SK-N-SH (cell line): ENCODE data around the gene UBTD2. TPM values are rescaled to one million over a fixed set of nuclear protein-coding genes. Genes with fewer than 3 reads are reported as not detected.
"Not testable (repeated sequence)": the region's sequence is repeated elsewhere in the genome, so short reads cannot be mapped to it uniquely, and the experiment has no call there.

Source experiments
- CTCF ChIA-PET: fragments of 300-600, 350-600 bp; formaldehyde crosslinking; extraction: SDS; loops from one replicate; lab custom pipeline; 2021; lab: Yijun Ruan, JAX
- POLR2A ChIA-PET: fragments of 350-600 bp; sonication (Branson Sonifier 250); formaldehyde crosslinking; extraction: SDS; loops from one replicate; lab custom pipeline; 2020; ENCODE audit warnings: antibody characterized with exemption, inconsistent platforms; lab: Yijun Ruan, JAX
- DNase-seq: peaks from one replicate; pipeline ENCODE4 v3.0.0; 2012
- H2AFZ ChIP-seq: fragments of 200-600 bp; sonication (generic); 2 replicates; pipeline ENCODE4 v1.8.1; 2016; ENCODE audit warnings: antibody characterized with exemption, mild to moderate bottlenecking, low read depth
- H3F3A ChIP-seq: fragments of 200-600 bp; sonication (generic); replicated peaks from 2 replicates; pipeline ENCODE3; 2016; ENCODE audit warnings: antibody characterized with exemption, mild to moderate bottlenecking; ENCODE audit not compliant: insufficient read depth
- H3K27ac ChIP-seq, 2 experiments: fragments of 200-500 bp in 1 of 2; fragments of 200-600 bp in 1 of 2; sonication (Bioruptor generic) in 1 of 2; sonication (generic), shearing (Covaris generic) in 1 of 2; 2 replicates each; pipeline versions ENCODE4 v1.5.1 to v1.6.1; 2014 to 2016; ENCODE audit warnings: low read depth in 2 of 2, inconsistent platforms in 1 of 2, low read length in 1 of 2, mild to moderate bottlenecking in 1 of 2, mixed read lengths in 1 of 2
- H3K27me3 ChIP-seq: fragments of 200-600 bp; sonication (generic), shearing (Covaris generic); 2 replicates; pipeline ENCODE4 v1.6.1; 2016; ENCODE audit warnings: mixed run types; ENCODE audit not compliant: insufficient read depth
- H3K36me3 ChIP-seq, 2 experiments: fragments of 200-500 bp in 1 of 2; fragments of 200-600 bp in 1 of 2; sonication (Bioruptor generic) in 1 of 2; sonication (generic) in 1 of 2; replicated peaks in 1 of 2; 2 replicates each; pipeline versions ENCODE3 to v1.5.1; 2014 to 2016; ENCODE audit warnings: low read length in 1 of 2, mild to moderate bottlenecking in 1 of 2; ENCODE audit not compliant: insufficient read depth in 2 of 2, control insufficient read depth in 1 of 2
- H3K4me1 ChIP-seq, 2 experiments: fragments of 200-500 bp in 1 of 2; fragments of 200-600 bp in 1 of 2; sonication (Bioruptor generic) in 1 of 2; sonication (generic), shearing (Covaris generic) in 1 of 2; 2 replicates each; pipeline versions ENCODE4 v1.5.1 to v1.6.1; 2014 to 2016; ENCODE audit warnings: low read depth in 1 of 2, low read length in 1 of 2, mixed run types in 1 of 2; ENCODE audit not compliant: insufficient read depth in 2 of 2, control insufficient read depth in 1 of 2
- H3K4me2 ChIP-seq: fragments of 200-600 bp; sonication (generic), shearing (Covaris generic); 2 replicates; pipeline ENCODE4 v1.6.1; 2017; ENCODE audit warnings: mixed run types
- H3K4me3 ChIP-seq, 2 experiments: fragments of 200-500 bp in 1 of 2; fragments of 200-600 bp in 1 of 2; sonication (Bioruptor generic) in 1 of 2; sonication (generic), shearing (Covaris generic) in 1 of 2; 2 replicates each; pipeline versions ENCODE4 v1.5.1 to v1.8.1; 2014 to 2016; ENCODE audit warnings: low read depth in 2 of 2, inconsistent platforms in 1 of 2, low read length in 1 of 2, mild to moderate bottlenecking in 1 of 2, mixed read lengths in 1 of 2, moderate library complexity in 1 of 2
- H3K79me2 ChIP-seq: fragments of 200-600 bp; sonication (generic); 2 replicates; pipeline ENCODE4 v1.8.1; 2017; ENCODE audit warnings: mild to moderate bottlenecking; ENCODE audit not compliant: insufficient read depth
- H3K9ac ChIP-seq: fragments of 200-600 bp; sonication (generic); 2 replicates; pipeline ENCODE4 v1.6.1; 2017; ENCODE audit warnings: mixed run types
- H3K9me2 ChIP-seq: fragments of 200-600 bp; sonication (generic); 2 replicates; pipeline ENCODE4 v1.6.1; 2017; ENCODE audit warnings: mixed run types
- H3K9me3 ChIP-seq: fragments of 200-600 bp; sonication (generic); 2 replicates; pipeline ENCODE4 v1.6.1; 2017; ENCODE audit warnings: mixed run types, mild to moderate bottlenecking, moderate library complexity
- H4K20me1 ChIP-seq: fragments of 200-600 bp; sonication (generic); 2 replicates; pipeline ENCODE4 v1.6.1; 2017; ENCODE audit warnings: mild to moderate bottlenecking, mixed run types; ENCODE audit not compliant: insufficient read depth
- CHD2 ChIP-seq: fragments of 150-350 bp; IDR thresholded peaks from 2 replicates; pipeline ENCODE4 v1.6.1; 2018; ENCODE audit warnings: low read length; ENCODE audit not compliant: partially characterized antibody
- CTCF ChIP-seq: fragments of 200-600 bp; sonication (generic); IDR thresholded peaks from 2 replicates; pipeline ENCODE4 v1.6.1; 2017; ENCODE audit warnings: antibody characterized with exemption, mild to moderate bottlenecking, moderate library complexity
- ELF1 ChIP-seq: IDR thresholded peaks from 2 replicates; pipeline ENCODE4 v1.4.0; 2012
- FOSL2 ChIP-seq: IDR thresholded peaks from 2 replicates; pipeline ENCODE4 v1.4.0; 2012; ENCODE audit warnings: low read depth, mild to moderate bottlenecking, moderate library complexity, borderline replicate concordance
- MEF2A ChIP-seq: IDR thresholded peaks from 2 replicates; pipeline ENCODE4 v1.4.0; 2012; ENCODE audit warnings: low read depth, borderline replicate concordance
- MXI1 ChIP-seq: IDR thresholded peaks from 2 replicates; pipeline ENCODE4 v1.6.1; 2012; ENCODE audit warnings: mild to moderate bottlenecking, low read depth, low read length, improper control_type of control experiment
- PBX3 ChIP-seq: IDR thresholded peaks from 2 replicates; pipeline ENCODE4; 2012
- POLR2AphosphoS5 ChIP-seq: IDR thresholded peaks from 2 replicates; pipeline ENCODE4 v1.6.1; 2012; ENCODE audit warnings: low read depth, low read length
- RXRA ChIP-seq: IDR thresholded peaks from 2 replicates; pipeline ENCODE4 v1.4.0; 2012; ENCODE audit warnings: low read depth, mild to moderate bottlenecking, borderline replicate concordance
- SIN3A ChIP-seq: IDR thresholded peaks from 2 replicates; pipeline ENCODE4 v1.6.1; 2012; ENCODE audit warnings: low read depth, mild to moderate bottlenecking, low read length, moderate library complexity, borderline replicate concordance
- YY1 ChIP-seq: IDR thresholded peaks from 2 replicates; pipeline ENCODE4 v1.4.0; 2012; ENCODE audit warnings: low read depth, mild to moderate bottlenecking
- ZBTB33 ChIP-seq: IDR thresholded peaks from 2 replicates; pipeline ENCODE4 v1.4.0; 2012; ENCODE audit warnings: low read depth, borderline replicate concordance
- WGBS: methylation state at CpG from one replicate; pipeline ENCODE4 v1.1.6; 2017; ENCODE audit warnings: low lambda C conversion rate; 5-methylcytosine and 5-hydroxymethylcytosine counted together
- polyA plus RNA-seq, 3 experiments: library from polyadenylated mRNA; depleted of rRNA; stranded (reverse); fragments of >200 nt; gene quantifications; 2 replicates each; pipeline ENCODE4 v1.2.3, GENCODE V29; 2012

The UBTD2 gene
- polyA plus RNA-seq, 1 of the 3 experiments (the other 2 are of a cell fraction) = 13.8 TPM

- POLR2A ChIA-PET = no interaction called here
- Histone ChIP-seq H3K4me3 (no peak overlapping the region), H4K20me1 (no peaks in the 10 kb centered on the region), H3K27me3 (no peaks in the 10 kb centered on the region), H3K9me2 (no peaks in the 10 kb centered on the region), H3K9ac (no peak overlapping the region), H3K36me3 (peaks cover 20 to 38% of the 10 kb centered on the region in 2 experiments), H3F3A (peaks cover 4% of the 10 kb centered on the region), H3K4me2 (no peak overlapping the region), H3K4me1 (no peaks in the 10 kb centered on the region; a peak in 1 of 4 replicates), H3K27ac (no peak overlapping the region)
- CTCF ChIA-PET = interaction anchor here (1.3 kb wide), 1 partner anchor 73 kb away, joined by 4 read pairs; no protein-coding TSS in a partner anchor
- DNase-seq = no peak
- TF ChIP-seq ELF1 = no peak
- no peak for TF ChIP-seq YY1
- TF ChIP-seq FOSL2 = no peak
- TF ChIP-seq RXRA = no peak
- no peak for TF ChIP-seq CHD2
- TF ChIP-seq POLR2AphosphoS5 = no peak
- TF ChIP-seq MXI1 = no peak
- TF ChIP-seq ZBTB33 = no peak
- TF ChIP-seq CTCF = no peak
- TF ChIP-seq MEF2A = no peak
- TF ChIP-seq PBX3 = no peak
- TF ChIP-seq, all 33 proteins: peak for 0
- 95% methylated on average over 2 of the region's 2 CpGs for WGBS
- no peak overlapping the region for H2AFZ ChIP-seq
- H3K79me2 ChIP-seq = peaks cover 45% of the 10 kb centered on the region; the same call in 1 of the 2 replicates
- H3K9me3 ChIP-seq = no peaks in the 10 kb centered on the region
These were observed 73.8 kb downstream of the UBTD2 start for GRCh38 chr5:172209714-172210113.

- Histone ChIP-seq H3K4me2 (no peak overlapping the region), H3K27ac (no peak overlapping the region), H3K79me2 (peaks cover 25% of the 10 kb centered on the region; the same call in 1 of the 2 replicates), H3F3A (peaks cover 4% of the 10 kb centered on the region)
- no peak for TF ChIP-seq SIN3A
- TF ChIP-seq MXI1 = no peak
- TF ChIP-seq, all 33 proteins: peak for 0
- CTCF ChIA-PET = interaction anchor here (1.3 kb wide), 1 partner anchor 86 kb away, joined by 3 read pairs; no protein-coding TSS in a partner anchor
- POLR2A ChIA-PET = no interaction called here
- H3K9me2 ChIP-seq = no peaks in the 10 kb centered on the region
- DNase-seq = no peak
- no peak overlapping the region for H3K9ac ChIP-seq
- H3K36me3 ChIP-seq = peaks cover 20 to 33% of the 10 kb centered on the region in 2 experiments
- no peaks in the 10 kb centered on the region for H4K20me1 ChIP-seq
- H3K9me3 ChIP-seq = no peaks in the 10 kb centered on the region
- no peaks in the 10 kb centered on the region for H3K4me1 ChIP-seq
- no peaks in the 10 kb centered on the region for H3K27me3 ChIP-seq
- H3K4me3 ChIP-seq = no peak overlapping the region
- 97% methylated on average over 3 of the region's 3 CpGs for WGBS
- H2AFZ ChIP-seq = no peak overlapping the region
These were observed 76.1 kb downstream of the UBTD2 start for GRCh38 chr5:172207511-172207910.

- H3K9me3 ChIP-seq, H3K4me1 ChIP-seq, H2AFZ ChIP-seq, H4K20me1 ChIP-seq, H3K27ac ChIP-seq, H3K4me3 ChIP-seq, H3K9me2 ChIP-seq, H3K4me2 ChIP-seq, POLR2A ChIA-PET, H3F3A ChIP-seq, H3K9ac ChIP-seq, CTCF ChIA-PET, H3K27me3 ChIP-seq, DNase-seq: not testable (repeated sequence)
- peaks cover 9 to 21% of the 10 kb centered on the region in 2 experiments for H3K36me3 ChIP-seq
- 98% methylated on average over 11 of the region's 11 CpGs for WGBS
- H3K79me2 ChIP-seq = peaks cover 24% of the 10 kb centered on the region; the same call in 1 of the 2 replicates
These were observed 77.6 kb downstream of the UBTD2 start for GRCh38 chr5:172205984-172206383.
